K562 (cell line): Measurements from ENCODE around the gene PYGB. TPM values are rescaled to one million over a fixed set of nuclear protein-coding genes. Genes with fewer than 3 reads are reported as not detected.
A peak's percentile ranks its signal among the peaks of the same experiment; 100 is the strongest.

ENCODE experiments used
- ATAC-seq: fragments of 200-7000 bp; cut with Tn5 transposase; 3 replicates; pipeline ENCODE4 v1.9.1; 2020; ENCODE audit warnings: moderate library complexity
- BruUV-seq: library from RNA; stranded (reverse); fragments of 400-500 nt; replicated peaks from 2 replicates; lab custom pipeline; 2021; lab: Mats Ljungman, UMichigan
- CTCF ChIA-PET: fragments of 300-600 bp; formaldehyde crosslinking; extraction: SDS; loops from one replicate; lab custom pipeline; 2021; ENCODE audit warnings: low intra/inter-chr PET ratio; lab: Yijun Ruan, JAX
- POLR2A ChIA-PET: fragments of 300-600, 350-650 bp; sonication (Branson Sonifier 250); formaldehyde crosslinking; extraction: SDS; loops from one replicate; lab custom pipeline; 2021; ENCODE audit warnings: antibody characterized with exemption, inconsistent platforms; lab: Yijun Ruan, JAX
- DNase-seq, 4 experiments: peaks; one replicate each; pipeline versions ENCODE4 v3.0.0 to v3.0.0-alpha.2; 2011 to 2018; ENCODE audit warnings: low spot score in 3 of 4, mixed read lengths in 3 of 4; ENCODE audit errors: extremely low read depth in 1 of 4
- FAIRE-seq: peaks from 2 replicates; lab custom pipeline; 2011; peaks lifted over from hg19 to GRCh38; lab: Jason Lieb, UNC
- H2AFZ ChIP-seq: 2 replicates; pipeline ENCODE4 v1.6.0; 2011; ENCODE audit warnings: low read depth, low read length, control low read depth, inconsistent platforms
- H3K27ac ChIP-seq: fragments of 200-600 bp; 3 replicates; pipeline ENCODE4 v1.8.0; 2011; ENCODE audit warnings: low read depth, mild to moderate bottlenecking, control low read depth, inconsistent platforms, low read length, moderate library complexity, mixed read lengths; ENCODE audit errors: extremely low read depth
- H3K27me3 ChIP-seq, 2 experiments: fragments of 300-600 bp in 1 of 2; 2 replicates in 1 of 2; 3 replicates in 1 of 2; pipeline versions ENCODE4 v1.6.0 to v1.8.0; 2011; ENCODE audit warnings: inconsistent platforms in 2 of 2, low read length in 2 of 2, mild to moderate bottlenecking in 1 of 2, mixed read lengths in 1 of 2, moderate library complexity in 1 of 2; ENCODE audit not compliant: control insufficient read depth in 2 of 2, insufficient read depth in 2 of 2
- H3K36me3 ChIP-seq: fragments of 300-600 bp; 3 replicates; pipeline ENCODE4 v1.8.0; 2011; ENCODE audit warnings: mild to moderate bottlenecking, low read length, inconsistent platforms; ENCODE audit not compliant: control insufficient read depth, insufficient read depth
- H3K4me1 ChIP-seq, 2 experiments: fragments of 200-600 bp in 1 of 2; replicated peaks in 1 of 2; 2 replicates in 1 of 2; 3 replicates in 1 of 2; pipeline versions ENCODE4 v1.5.1 to v1.8.0; 2011; ENCODE audit warnings: inconsistent platforms in 2 of 2, low read length in 2 of 2, mild to moderate bottlenecking in 1 of 2, mixed read lengths in 1 of 2, moderate library complexity in 1 of 2; ENCODE audit not compliant: control insufficient read depth in 2 of 2, insufficient read depth in 2 of 2
- H3K4me2 ChIP-seq: 2 replicates; pipeline ENCODE4 v1.6.1; 2011; ENCODE audit warnings: low read length, control low read depth, inconsistent platforms, mixed read lengths; ENCODE audit not compliant: insufficient read depth
- H3K4me3 ChIP-seq: fragments of 200-600 bp; sonication (generic), shearing (Covaris generic); 2 replicates; pipeline ENCODE4 v1.5.1; 2016; ENCODE audit warnings: control low read depth, inconsistent platforms
- H3K79me2 ChIP-seq: fragments of 200-600 bp; 3 replicates; pipeline ENCODE4 v1.8.0; 2011; ENCODE audit warnings: low read length, inconsistent platforms; ENCODE audit not compliant: control insufficient read depth, insufficient read depth
- H3K9ac ChIP-seq, 2 experiments: 2 replicates each; pipeline versions ENCODE4 v1.6.0 to v1.6.1; 2011; ENCODE audit warnings: low read depth in 2 of 2, low read length in 2 of 2, control low read depth in 1 of 2, inconsistent platforms in 1 of 2, mild to moderate bottlenecking in 1 of 2, mixed read lengths in 1 of 2; ENCODE audit not compliant: insufficient read depth in 1 of 2
- H3K9me1 ChIP-seq: one replicate; pipeline ENCODE4 v1.6.0; 2011; ENCODE audit warnings: inconsistent platforms, mild to moderate bottlenecking, low read length, moderate library complexity; ENCODE audit not compliant: control insufficient read depth, insufficient read depth
- H3K9me3 ChIP-seq: replicated peaks from 2 replicates; pipeline ENCODE4 v1.5.1; 2011; ENCODE audit warnings: low read depth, low read length, inconsistent platforms; ENCODE audit not compliant: control insufficient read depth, insufficient read depth
- H4K20me1 ChIP-seq: replicated peaks from 2 replicates; pipeline ENCODE4 v1.6.1; 2011; ENCODE audit warnings: low read length, inconsistent platforms, mixed read lengths; ENCODE audit not compliant: control insufficient read depth, insufficient read depth
- DEAF1 ChIP-seq: fragments of 450-650 bp; formaldehyde crosslinking; IDR thresholded peaks from 2 replicates; pipeline ENCODE4 v1.4.0; 2020; ENCODE audit warnings: mild to moderate bottlenecking, moderate library complexity
- E2F6 ChIP-seq, 2 experiments: IDR thresholded peaks; 2 replicates each; pipeline ENCODE4 v1.6.1; 2011; ENCODE audit warnings: borderline replicate concordance in 1 of 2, control low read depth in 1 of 2, low read depth in 1 of 2, low read length in 1 of 2, mild to moderate bottlenecking in 1 of 2, mixed read lengths in 1 of 2, moderate library complexity in 1 of 2; ENCODE audit not compliant: insufficient read depth in 1 of 2, insufficient read length in 1 of 2, poor library complexity in 1 of 2, severe bottlenecking in 1 of 2; ENCODE audit errors: extremely low read depth in 1 of 2
- OTX1 ChIP-seq: fragments of 450-650 bp; formaldehyde crosslinking; IDR thresholded peaks from 2 replicates; pipeline ENCODE4 v1.4.0; 2022; ENCODE audit warnings: mild to moderate bottlenecking
- PCBP2 ChIP-seq: fragments of 200-400 bp; formaldehyde crosslinking; IDR thresholded peaks from 2 replicates; pipeline ENCODE4 v1.6.1; 2018; ENCODE audit warnings: low read length, low read depth, mild to moderate bottlenecking, moderate library complexity; ENCODE audit not compliant: poor library complexity, severe bottlenecking
- SAFB2 ChIP-seq: fragments of 200-400 bp; formaldehyde crosslinking; IDR thresholded peaks from 2 replicates; pipeline ENCODE4 v1.6.1; 2018; ENCODE audit warnings: borderline replicate concordance, low read length, low read depth, moderate library complexity; ENCODE audit not compliant: severe bottlenecking
- ZNF316 ChIP-seq: fragments of 450-650 bp; IDR thresholded peaks from 2 replicates; pipeline ENCODE4 v1.6.1; 2016
- WGBS: fragments of 100-300 bp; shearing (Covaris generic); methylation state at CpG from one replicate; pipeline ENCODE4 v1.1.6; 2016; ENCODE audit warnings: low coverage, mixed read lengths; ENCODE audit not compliant: insufficient coverage; ENCODE audit errors: missing lambda C conversion rate; 5-methylcytosine and 5-hydroxymethylcytosine counted together
- in situ Hi-C: fragments of 300-500 bp; cut with MboI; formaldehyde crosslinking; loops from 4 replicates; pipeline ENCODE4 v1.15.0; 2018; ENCODE audit warnings: inconsistent platforms, mixed read lengths
- intact Hi-C: fragments of 100-400 bp; cut with micrococcal nuclease; formaldehyde crosslinking; loops from 2 replicates; pipeline ENCODE4 v1.14.2; 2022
- polyA plus RNA-seq, 8 experiments: library from polyadenylated mRNA; depleted of rRNA in 4 of 8; stranded (reverse) in 5 of 8; unstranded in 3 of 8; fragments of >200 nt; fragmentation: Nextera tagmentation in 2 of 8; fragmentation: Illumina TruSeq in 1 of 8; extraction: Ambion mirVana in 2 of 8; extraction: Trizol in 1 of 8; gene quantifications; 2 replicates each; pipeline versions ENCODE4 v1.2.1 to v1.2.3, GENCODE V29; 2011 to 2014; ENCODE audit warnings: inconsistent platforms in 1 of 8, missing spikeins in 1 of 8
- total RNA-seq, 7 experiments: library from RNA; depleted of rRNA in 6 of 7; stranded (reverse); fragments of >200 nt in 6 of 7; fragmentation: Illumina TruSeq in 2 of 7; extraction: Trizol in 2 of 7; gene quantifications; 2 replicates each; pipeline versions ENCODE4 v1.2.1 to v1.2.3, GENCODE V29; 2011 to 2021; ENCODE audit warnings: low replicate concordance in 1 of 7

Gene PYGB
- total and polyA plus RNA-seq, 9 of the 15 experiments (the other 6 are each of a cell fraction or from before 2014, with no cell fraction given) = 0.34 to 18.0 (median 9.8) TPM

- H2AFZ ChIP-seq = no peak overlapping the region
- WGBS = 80% methylated on average over 2 of the region's 5 CpGs
- no peaks in the 10 kb centered on the region for H4K20me1 ChIP-seq
- ChIA-PET POLR2A (no interaction called here), CTCF (no interaction called here)
- ATAC-seq (no peak), FAIRE-seq (no peak), DNase-seq (no peak)
- H3K27ac ChIP-seq = no peak overlapping the region
- no peaks in the 10 kb centered on the region for H3K9me3 ChIP-seq
- no peaks in the 10 kb centered on the region for H3K9me1 ChIP-seq
- no peaks in the 10 kb centered on the region for H3K36me3 ChIP-seq
- no peak overlapping the region for H3K9ac ChIP-seq
- H3K4me2 ChIP-seq = no peak overlapping the region
- intact Hi-C loops = loop anchor here (5.0 kb wide), 1 partner anchor 48 kb away; the partner anchor contains the start of gene ENTPD6
- no peak for TF ChIP-seq PCBP2
- no peak for TF ChIP-seq DEAF1 (CRISPR knock-in tag)
- TF ChIP-seq E2F6 (IDR thresholded peaks at IDR 0.05; ENCODE audit: borderline replicate concordance in 1 of 2, extremely low read depth in 1 of 2, insufficient read depth in 1 of 2, insufficient read length in 1 of 2, low read depth in 1 of 2, low read length in 1 of 2, poor library complexity in 1 of 2, severe bottlenecking in 1 of 2) = no peak
- TF ChIP-seq OTX1 (CRISPR knock-in tag) = no peak
- TF ChIP-seq ZNF316 = peak; percentile 23; the same call in 1 of the 2 replicates
- no peak for TF ChIP-seq SAFB2
- in situ Hi-C loops = no loop called here
- H3K27me3 ChIP-seq = no peaks in the 10 kb centered on the region
- H3K4me3 ChIP-seq = no peak overlapping the region
- BruUV-seq = no TSS peak
- H3K4me1 ChIP-seq = peaks cover 7 to 20% of the 10 kb centered on the region in 2 experiments; a peak in 4 of 5 replicates
- peaks cover 9% of the 10 kb centered on the region for H3K79me2 ChIP-seq
These were observed 2.9 kb upstream of the PYGB start for GRCh38 chr20:25244976-25245375.
